Hepatocyte (in vitro differentiated cells): ENCODE measurements around the gene TP53I13.

Source experiments
- EZH2 ChIP-seq: fragments of 200-600 bp; sonication (generic); IDR thresholded peaks from 2 replicates; pipeline ENCODE4 v1.6.1; 2016; ENCODE audit warnings: antibody characterized with exemption, mild to moderate bottlenecking, borderline replicate concordance
- TF ChIP-seq, protein P1 (sequence below): fragments of 200-600 bp; sonication (generic); IDR thresholded peaks from 2 replicates; pipeline ENCODE4 v1.5.1; 2016; ENCODE audit warnings: antibody characterized with exemption, mild to moderate bottlenecking; ENCODE audit not compliant: poor library complexity

DNA sequence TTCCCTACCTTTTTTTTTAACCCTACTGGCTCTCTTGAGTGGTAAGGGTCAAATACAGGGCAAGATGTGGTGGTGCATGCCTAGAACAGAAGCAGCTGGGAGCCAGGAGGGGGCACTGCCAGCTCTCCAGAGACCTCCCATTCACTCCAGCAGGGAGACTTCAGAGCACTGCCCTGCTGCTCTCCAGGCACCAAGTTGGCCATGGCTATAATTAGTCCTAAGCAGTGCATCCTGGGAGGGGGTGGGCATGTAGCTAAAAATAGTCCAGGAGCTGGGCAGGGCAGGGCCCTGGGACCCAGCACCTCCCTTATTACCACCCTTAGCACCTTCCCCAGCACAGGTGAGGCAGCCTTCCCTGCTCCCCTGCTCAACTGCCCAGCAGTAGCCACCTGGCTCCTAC is 50.8 kb downstream of the TP53I13 start:
- TF ChIP-seq, protein P1, sequence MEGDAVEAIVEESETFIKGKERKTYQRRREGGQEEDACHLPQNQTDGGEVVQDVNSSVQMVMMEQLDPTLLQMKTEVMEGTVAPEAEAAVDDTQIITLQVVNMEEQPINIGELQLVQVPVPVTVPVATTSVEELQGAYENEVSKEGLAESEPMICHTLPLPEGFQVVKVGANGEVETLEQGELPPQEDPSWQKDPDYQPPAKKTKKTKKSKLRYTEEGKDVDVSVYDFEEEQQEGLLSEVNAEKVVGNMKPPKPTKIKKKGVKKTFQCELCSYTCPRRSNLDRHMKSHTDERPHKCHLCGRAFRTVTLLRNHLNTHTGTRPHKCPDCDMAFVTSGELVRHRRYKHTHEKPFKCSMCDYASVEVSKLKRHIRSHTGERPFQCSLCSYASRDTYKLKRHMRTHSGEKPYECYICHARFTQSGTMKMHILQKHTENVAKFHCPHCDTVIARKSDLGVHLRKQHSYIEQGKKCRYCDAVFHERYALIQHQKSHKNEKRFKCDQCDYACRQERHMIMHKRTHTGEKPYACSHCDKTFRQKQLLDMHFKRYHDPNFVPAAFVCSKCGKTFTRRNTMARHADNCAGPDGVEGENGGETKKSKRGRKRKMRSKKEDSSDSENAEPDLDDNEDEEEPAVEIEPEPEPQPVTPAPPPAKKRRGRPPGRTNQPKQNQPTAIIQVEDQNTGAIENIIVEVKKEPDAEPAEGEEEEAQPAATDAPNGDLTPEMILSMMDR, result no peak
- no peak for TF ChIP-seq EZH2
